Stimulated activated naive CD8-positive, alpha-beta T cell treated with anti-CD3 and anti-CD28 coated beads, Interleukin-15, amount 100 ng/mL, for 72 hours (primary cell): ENCODE results near the gene MLXIPL.
"Not testable (repeated sequence)": the region's sequence is repeated elsewhere in the genome, so short reads cannot be mapped to it uniquely, and the experiment has no call there.

ENCODE experiments used
- ATAC-seq: fragments of 150-1000 bp; cut with Tn5 transposase; 2 replicates; pipeline ENCODE4 v1.10.0; 2021; ENCODE audit warnings: mild to moderate bottlenecking, moderate library complexity
- DNase-seq, 2 donors: peaks; one replicate each; pipeline ENCODE4 v3.0.0; 2021 to 2022
- H3K27ac Mint-ChIP-seq, 2 donors: one replicate each; pipeline ENCODE4 v1.8.0; 2022; ENCODE audit warnings: mild to moderate bottlenecking in 2 of 2, mixed read lengths in 2 of 2, moderate library complexity in 2 of 2
- H3K27me3 Mint-ChIP-seq: one replicate; pipeline ENCODE4 v1.8.0; 2022; ENCODE audit warnings: mixed read lengths
- H3K4me1 Mint-ChIP-seq: one replicate; pipeline ENCODE4 v1.8.0; 2022; ENCODE audit warnings: mild to moderate bottlenecking, mixed read lengths
- H3K4me3 Mint-ChIP-seq, 2 donors: one replicate each; pipeline ENCODE4 v1.8.0; 2022; ENCODE audit warnings: mild to moderate bottlenecking in 2 of 2, mixed read lengths in 2 of 2, moderate library complexity in 1 of 2
- H3K9me3 Mint-ChIP-seq, 2 donors: one replicate each; pipeline ENCODE4 v1.8.0; 2022; ENCODE audit warnings: mixed read lengths in 2 of 2

MLXIPL gene

GRCh38 chr7:73623798-73624668, at the start of gene MLXIPL:
Gene MLXIPL (minus strand): TSS chr7:73624522. CDS start chr7:73624492, 30 bp downstream.
- DNase-seq (peak; percentile 47), ATAC-seq (peak; percentile 81)
- Mint-ChIP-seq H3K4me1 (peaks cover 16% of the 10 kb centered on the region), H3K27me3 (peaks cover 92% of the 10 kb centered on the region), H3K9me3 (no peaks in the 10 kb centered on the region), H3K27ac (no peak within 1 kb of the TSS), H3K4me3 (peak within 1 kb of the TSS; percentile 45 to 67)

- DNase-seq (no peak), ATAC-seq (no peak)
- Mint-ChIP-seq H3K27ac (no peak overlapping the region), H3K27me3 (peaks cover 37% of the 10 kb centered on the region), H3K4me3 (no peak overlapping the region), H3K4me1 (peaks cover 13% of the 10 kb centered on the region), H3K9me3 (no peaks in the 10 kb centered on the region)
Measured at GRCh38 chr7:73671857-73672445, 47.6 kb upstream of the MLXIPL start.

- ATAC-seq: no peak
- no peak overlapping the region for H3K27ac Mint-ChIP-seq
- H3K27me3 Mint-ChIP-seq: peaks cover 41% of the 10 kb centered on the region
- no peak overlapping the region for H3K4me3 Mint-ChIP-seq
- no peaks in the 10 kb centered on the region for H3K9me3 Mint-ChIP-seq
- peaks cover 13% of the 10 kb centered on the region for H3K4me1 Mint-ChIP-seq
- no peak for DNase-seq
Measured at GRCh38 chr7:73671322-73671661, 47.0 kb upstream of the MLXIPL start.

- Mint-ChIP-seq H3K27me3 (peaks cover 53% of the 10 kb centered on the region), H3K4me1 (peaks cover 13% of the 10 kb centered on the region), H3K27ac (no peak overlapping the region), H3K4me3 (no peak overlapping the region), H3K9me3 (no peaks in the 10 kb centered on the region)
- DNase-seq (no peak), ATAC-seq (no peak)
Measured at GRCh38 chr7:73669858-73670385, 45.6 kb upstream of the MLXIPL start.

- Mint-ChIP-seq H3K27me3 (peaks cover 59% of the 10 kb centered on the region), H3K4me1 (peaks cover 13% of the 10 kb centered on the region), H3K4me3 (no peak overlapping the region), H3K9me3 (no peaks in the 10 kb centered on the region), H3K27ac (peak overlapping the region in 1 of 2 donors; percentile 72)
- ATAC-seq (no peak), DNase-seq (no peak)
Measured at GRCh38 chr7:73669288-73669701, 45.0 kb upstream of the MLXIPL start.

GRCh38 chr7:73668886-73669230, 44.5 kb upstream of the MLXIPL start:
- Mint-ChIP-seq H3K27ac (no peak overlapping the region), H3K9me3 (no peaks in the 10 kb centered on the region), H3K4me3 (peak overlapping the region; percentile 50 to 76), H3K4me1 (peaks cover 13% of the 10 kb centered on the region), H3K27me3 (peaks cover 64% of the 10 kb centered on the region)
- ATAC-seq (no peak), DNase-seq (no peak)

- H3K4me3 Mint-ChIP-seq: peak overlapping the region; percentile 76 to 78
- peak overlapping the region in 1 of 2 donors; percentile 40 for H3K27ac Mint-ChIP-seq
- peaks cover 0 to 2% of the 10 kb centered on the region in 2 donors for H3K9me3 Mint-ChIP-seq
- peak in 1 of 2 donors; percentile 15 for DNase-seq
- H3K27me3 Mint-ChIP-seq: peaks cover 69% of the 10 kb centered on the region
- peak; percentile 33 for ATAC-seq
- peaks cover 13% of the 10 kb centered on the region for H3K4me1 Mint-ChIP-seq
Measured at GRCh38 chr7:73668103-73668885, 44.0 kb upstream of the MLXIPL start.

- peak; percentile 91 for ATAC-seq
- peak within 1 kb of the TSS; percentile 78 to 79 for H3K4me3 Mint-ChIP-seq
- peak; percentile 90 to 95 for DNase-seq
- H3K4me1 Mint-ChIP-seq: peaks cover 13% of the 10 kb centered on the region
- H3K9me3 Mint-ChIP-seq: peaks cover 0 to 6% of the 10 kb centered on the region in 2 donors
- H3K27me3 Mint-ChIP-seq: peaks cover 75% of the 10 kb centered on the region
- H3K27ac Mint-ChIP-seq: peak within 1 kb of the TSS in 1 of 2 donors; percentile 40
Measured at GRCh38 chr7:73667344-73668102, 43.2 kb upstream of the MLXIPL start, which contains the start of gene VPS37D. Gene VPS37D (plus strand): TSS chr7:73667831. CDS start chr7:73667959, 128 bp downstream.

- peaks cover 6% of the 10 kb centered on the region for H3K4me1 Mint-ChIP-seq
- DNase-seq: no peak
- peaks cover 0 to 6% of the 10 kb centered on the region in 2 donors for H3K9me3 Mint-ChIP-seq
- H3K27ac Mint-ChIP-seq: no peak overlapping the region
- no peak for ATAC-seq
- H3K4me3 Mint-ChIP-seq: no peak overlapping the region
- H3K27me3 Mint-ChIP-seq: peaks cover 58% of the 10 kb centered on the region
Measured at GRCh38 chr7:73663033-73663432, 38.7 kb upstream of the MLXIPL start.

GRCh38 chr7:73660594-73660993, 36.3 kb upstream of the MLXIPL start:
- not testable (repeated sequence) for DNase-seq, ATAC-seq, H3K9me3 Mint-ChIP-seq, H3K4me3 Mint-ChIP-seq, H3K27ac Mint-ChIP-seq, H3K4me1 Mint-ChIP-seq
- H3K27me3 Mint-ChIP-seq: peaks cover 48% of the 10 kb centered on the region

GRCh38 chr7:73659983-73660382, 35.7 kb upstream of the MLXIPL start:
- DNase-seq (no peak), ATAC-seq (no peak)
- Mint-ChIP-seq H3K27ac (no peak overlapping the region), H3K27me3 (peaks cover 49% of the 10 kb centered on the region), H3K4me1 (no peaks in the 10 kb centered on the region), H3K4me3 (no peak overlapping the region), H3K9me3 (peaks cover 0 to 6% of the 10 kb centered on the region in 2 donors)

- H3K27ac Mint-ChIP-seq, H3K4me3 Mint-ChIP-seq, H3K9me3 Mint-ChIP-seq, ATAC-seq, H3K4me1 Mint-ChIP-seq, DNase-seq: not testable (repeated sequence)
- H3K27me3 Mint-ChIP-seq: peaks cover 37% of the 10 kb centered on the region
Measured at GRCh38 chr7:73655309-73655708, 31.0 kb upstream of the MLXIPL start.

GRCh38 chr7:73652541-73652949, 28.2 kb upstream of the MLXIPL start:
- Mint-ChIP-seq H3K4me1 (peaks cover 19% of the 10 kb centered on the region), H3K4me3 (no peak overlapping the region), H3K27me3 (peaks cover 59% of the 10 kb centered on the region), H3K9me3 (no peaks in the 10 kb centered on the region), H3K27ac (no peak overlapping the region)
- DNase-seq: no peak
- no peak for ATAC-seq

GRCh38 chr7:73650524-73650923, 26.2 kb upstream of the MLXIPL start:
- Mint-ChIP-seq H3K27ac (no peak overlapping the region), H3K4me3 (no peak overlapping the region), H3K9me3 (no peaks in the 10 kb centered on the region), H3K27me3 (peaks cover 78% of the 10 kb centered on the region), H3K4me1 (peaks cover 19% of the 10 kb centered on the region)
- ATAC-seq: no peak
- no peak for DNase-seq

GRCh38 chr7:73649576-73649975, 25.3 kb upstream of the MLXIPL start:
- Mint-ChIP-seq H3K27me3 (peaks cover 81% of the 10 kb centered on the region), H3K9me3 (no peaks in the 10 kb centered on the region), H3K4me3 (peak overlapping the region; percentile 17 to 78), H3K27ac (no peak overlapping the region), H3K4me1 (peaks cover 19% of the 10 kb centered on the region)
- DNase-seq: no peak
- no peak for ATAC-seq
